Measurements from ENCODE around the gene KCNH1.

KCNH1 gene

GRCh38 chr1:210922666-210923065 lies 211.3 kb downstream of the KCNH1 start:
- no peak for DNase-seq (ENCODE audit: low read depth, low spot score)

GRCh38 chr1:210920716-210921694 lies 212.9 kb downstream of the KCNH1 start:
- DNase-seq (ENCODE audit: low read depth, low spot score): no peak

- no peak for DNase-seq (ENCODE audit: low read depth, low spot score)
These were observed 213.7 kb downstream of the KCNH1 start for GRCh38 chr1:210920258-210920657.

- DNase-seq (ENCODE audit: low read depth, low spot score): no peak
These were observed 215.1 kb downstream of the KCNH1 start for GRCh38 chr1:210918893-210919292.

DNA sequence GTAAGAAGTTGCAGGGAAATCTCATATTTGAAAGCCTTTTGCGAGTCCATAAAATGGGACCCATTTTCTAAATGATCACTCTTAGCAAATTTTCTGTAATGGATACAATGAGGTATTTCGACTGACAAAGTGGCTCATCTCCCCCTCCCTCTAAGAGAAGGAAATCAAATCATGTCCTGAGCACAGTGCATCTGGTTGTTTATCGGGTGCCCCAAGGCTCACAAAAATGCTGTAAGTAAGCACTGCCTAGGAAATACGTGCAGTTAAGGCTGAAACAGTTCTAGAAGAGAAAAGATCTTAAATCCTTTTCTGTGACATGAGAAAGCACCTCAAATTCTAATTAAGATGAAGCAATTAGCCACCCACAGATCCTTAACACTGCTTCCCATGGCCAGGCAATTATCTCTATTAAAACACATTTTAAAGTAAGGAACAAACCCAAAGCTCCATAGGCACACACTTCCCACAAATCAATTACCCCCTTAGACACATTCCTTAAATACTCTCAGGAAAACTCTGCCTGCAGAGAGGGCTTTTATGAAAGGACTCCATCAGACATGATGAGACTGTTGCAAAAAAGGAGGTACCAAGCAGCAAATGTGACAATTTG lies 216.3 kb downstream of the KCNH1 start:
- no peak for DNase-seq (ENCODE audit: low read depth, low spot score)

- DNase-seq (ENCODE audit: low read depth, low spot score): no peak
These were observed 217.4 kb downstream of the KCNH1 start for GRCh38 chr1:210916548-210916947.

GRCh38 chr1:210915890-210916507 lies 217.9 kb downstream of the KCNH1 start:
- DNase-seq (ENCODE audit: low read depth, low spot score): no peak

DNA sequence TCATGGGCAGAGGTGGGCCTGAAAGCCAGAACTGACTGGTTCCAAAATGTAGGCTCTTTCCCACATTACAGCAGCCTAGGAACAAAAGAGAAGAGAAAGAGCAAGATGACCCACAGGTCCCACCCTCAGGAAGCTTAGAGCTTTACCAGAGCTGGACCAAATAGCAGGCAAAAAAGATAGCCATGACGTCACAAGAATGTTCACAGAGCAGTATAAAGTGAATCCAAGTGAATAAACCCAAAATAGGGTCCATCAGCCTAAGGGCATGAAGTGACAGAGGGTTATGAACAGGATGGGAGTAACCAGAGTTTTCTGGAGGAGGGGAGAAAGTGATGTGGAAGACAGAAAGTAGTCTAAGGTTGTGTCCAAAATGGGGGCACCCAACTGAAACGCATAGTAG lies 221.2 kb downstream of the KCNH1 start:
- no peak for DNase-seq (ENCODE audit: low read depth, low spot score)

GRCh38 chr1:210910020-210910575 lies 223.8 kb downstream of the KCNH1 start:
- no peak for DNase-seq (ENCODE audit: low read depth, low spot score)

- DNase-seq (ENCODE audit: low read depth, low spot score): no peak
These were observed 225.2 kb downstream of the KCNH1 start for GRCh38 chr1:210908791-210909190.

GRCh38 chr1:210908257-210908656 lies 225.7 kb downstream of the KCNH1 start:
- no peak for DNase-seq (ENCODE audit: low read depth, low spot score)

- no peak for DNase-seq (ENCODE audit: low read depth, low spot score)
These were observed 226.6 kb downstream of the KCNH1 start for GRCh38 chr1:210907251-210907805.

GRCh38 chr1:210905944-210906453 lies 227.9 kb downstream of the KCNH1 start:
- DNase-seq (ENCODE audit: low read depth, low spot score): no peak

GRCh38 chr1:210905365-210905904 lies 228.5 kb downstream of the KCNH1 start:
- DNase-seq (ENCODE audit: low read depth, low spot score): no peak

DNA sequence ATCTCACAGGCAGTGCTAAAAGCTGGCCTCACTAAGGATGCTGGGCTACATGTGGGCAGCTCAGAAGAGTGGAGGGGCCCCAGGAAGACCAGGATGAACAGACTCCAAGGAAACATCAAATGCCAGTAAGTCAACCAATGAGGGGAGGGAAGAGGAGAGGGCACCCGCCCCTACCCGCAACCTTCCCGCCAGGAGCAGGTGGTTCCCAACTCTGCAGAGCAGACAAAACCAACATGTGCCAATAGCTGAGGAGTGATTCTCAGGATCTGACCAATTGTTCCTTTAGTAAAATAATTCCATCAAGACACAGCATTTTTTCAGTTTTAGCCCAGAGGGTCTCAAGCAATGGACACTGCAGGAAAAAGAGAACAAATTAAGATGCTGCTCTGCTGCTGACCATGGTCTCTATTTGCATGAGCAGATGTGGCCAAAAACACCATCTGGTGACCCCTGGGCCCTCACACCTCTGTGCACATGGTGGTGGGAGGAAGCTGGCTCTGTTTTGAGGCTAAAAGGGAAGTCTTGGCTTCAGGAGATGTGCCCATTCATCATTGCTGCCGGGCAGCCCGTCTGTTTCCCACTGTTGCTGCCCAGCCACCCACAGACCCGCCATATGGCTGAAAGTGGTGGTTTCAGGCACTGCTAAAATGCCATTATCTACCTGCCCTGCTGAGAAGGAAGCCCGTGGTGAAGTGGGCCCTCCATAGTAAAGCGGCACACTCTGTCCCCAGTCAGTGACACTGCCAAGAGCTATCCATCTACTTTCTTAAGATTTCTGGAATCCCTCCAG lies 231.8 kb downstream of the KCNH1 start:
- no peak for DNase-seq (ENCODE audit: low read depth, low spot score)

DNA sequence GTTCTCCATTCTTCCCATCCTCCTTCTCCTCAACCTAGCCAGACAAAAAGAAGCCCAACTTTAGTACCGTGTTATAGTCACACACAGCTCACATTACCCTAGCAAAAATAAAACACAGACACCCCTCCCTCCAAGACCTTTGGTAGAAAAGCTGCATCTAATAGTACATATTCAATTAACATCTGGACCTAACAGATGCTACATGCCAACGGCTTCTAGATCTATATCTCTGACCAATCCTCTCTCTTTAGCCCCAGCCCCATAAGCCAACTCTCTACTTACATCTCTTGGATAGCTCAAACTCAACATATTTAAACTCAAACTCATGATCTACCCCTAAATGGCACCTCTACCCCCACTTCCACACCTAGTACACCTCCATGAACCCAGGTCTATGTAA lies 233.1 kb downstream of the KCNH1 start:
- DNase-seq (ENCODE audit: low read depth, low spot score): no peak

DNA sequence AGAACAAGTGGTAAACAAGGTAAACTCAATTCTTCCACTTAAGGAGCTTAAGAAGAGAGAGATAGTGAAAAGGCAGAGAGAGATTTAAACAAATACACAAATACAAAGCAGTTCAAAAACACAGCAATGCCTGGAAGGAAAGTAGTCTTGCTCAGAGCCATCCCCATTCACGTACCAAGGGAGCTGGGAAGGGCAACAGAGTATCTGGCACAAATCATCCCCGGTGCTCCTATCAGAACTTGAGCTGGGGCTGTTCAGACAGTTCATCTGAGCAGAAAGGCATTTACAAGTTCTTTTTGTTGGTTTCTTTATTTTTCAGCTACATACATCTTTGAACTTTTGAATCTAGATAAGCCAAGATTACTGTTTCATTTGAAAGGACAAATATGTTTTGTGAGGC lies 233.9 kb downstream of the KCNH1 start:
- DNase-seq (ENCODE audit: low read depth, low spot score): no peak

DNA sequence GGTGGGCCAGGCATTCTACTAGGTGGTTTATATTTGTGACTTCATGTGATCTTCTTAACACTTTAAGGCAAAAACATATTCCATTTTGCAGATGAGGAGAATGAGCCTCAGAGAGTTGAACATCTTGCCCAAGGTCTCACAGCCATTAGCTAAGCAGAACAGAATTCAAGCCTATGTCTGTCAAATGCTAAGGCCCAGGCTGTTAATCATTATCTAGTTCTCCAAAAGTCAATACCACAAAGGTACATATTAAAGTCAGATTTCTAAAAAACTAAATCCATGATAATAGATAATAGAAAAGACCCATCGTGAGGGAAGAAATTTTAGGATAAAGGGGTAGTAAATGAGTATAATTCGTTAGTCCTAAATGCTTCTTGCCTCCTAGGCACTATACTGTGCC lies 234.3 kb downstream of the KCNH1 start:
- no peak for DNase-seq (ENCODE audit: low read depth, low spot score)

DNA sequence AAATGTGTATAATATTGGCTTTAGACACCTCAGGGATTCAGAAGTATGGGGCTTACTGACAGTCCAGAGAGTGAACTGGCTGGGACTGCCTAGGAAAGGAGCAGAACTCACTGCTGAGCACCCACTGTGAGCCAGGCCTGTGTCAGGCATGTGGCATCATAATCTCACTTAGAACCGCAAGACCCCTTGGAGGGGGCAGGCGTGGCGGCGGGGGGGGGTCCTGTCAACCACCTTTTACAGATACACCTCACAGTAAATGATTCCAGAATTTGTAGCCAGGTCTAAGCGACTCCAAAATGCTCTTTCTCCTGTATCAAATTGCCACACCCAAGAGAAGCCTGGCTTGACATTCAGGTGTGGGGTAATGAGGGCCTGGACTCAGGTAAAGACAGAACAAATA lies 235.5 kb downstream of the KCNH1 start:
- DNase-seq (ENCODE audit: low read depth, low spot score): no peak

DNA sequence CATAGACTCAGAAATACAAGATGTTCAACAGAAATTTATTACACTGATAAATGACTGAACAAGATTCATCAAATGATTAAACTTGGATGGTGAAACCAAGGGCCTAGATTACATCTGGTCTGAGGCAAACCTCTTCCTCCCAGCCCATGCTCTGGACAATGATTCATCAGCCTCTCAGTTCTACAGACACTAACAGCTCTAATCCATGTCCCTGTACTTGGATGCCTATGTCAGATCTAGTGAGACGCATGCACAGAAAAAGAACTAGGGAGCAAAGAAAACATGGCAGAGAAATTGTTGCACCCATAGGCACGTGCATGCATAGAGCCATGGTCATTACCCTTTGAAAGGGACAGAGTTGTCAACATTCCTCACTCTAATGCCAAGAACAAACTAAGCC lies 250.1 kb downstream of the KCNH1 start:
- DNase-seq (ENCODE audit: low read depth, low spot score): no peak
